CD4-positive, CD25-positive, alpha-beta regulatory T cell (primary cell): ENCODE measurements around the gene MIXL1. TPM values are rescaled to one million over a fixed set of nuclear protein-coding genes. Genes with fewer than 3 reads are reported as not detected.
"Not testable (repeated sequence)": the region's sequence is repeated elsewhere in the genome, so short reads cannot be mapped to it uniquely, and the experiment has no call there.

Source experiments
- ATAC-seq, 2 donors: fragments of 150-1000 bp; cut with Tn5 transposase; one replicate each; pipeline ENCODE4 v1.10.0; 2021; ENCODE audit warnings: low read depth in 2 of 2, moderate number of reproducible peaks in 2 of 2, moderate library complexity in 1 of 2
- DNase-seq, 3 donors: peaks; one replicate each; pipeline versions ENCODE4 v3.0.0 to v3.0.0-alpha.2; 2012 to 2022; ENCODE audit warnings: mixed read lengths in 1 of 3
- H3K27ac ChIP-seq: one replicate; pipeline ENCODE4 v1.7.0; 2013; ENCODE audit warnings: mild to moderate bottlenecking, low read length; ENCODE audit not compliant: insufficient read depth, poor library complexity, severe bottlenecking
- H3K27me3 ChIP-seq: one replicate; pipeline ENCODE4 v1.7.0; 2013; ENCODE audit warnings: low read length; ENCODE audit not compliant: control insufficient read depth, insufficient read depth
- H3K36me3 ChIP-seq: one replicate; pipeline ENCODE4 v1.7.0; 2013; ENCODE audit warnings: mild to moderate bottlenecking, low read length, moderate library complexity; ENCODE audit not compliant: control insufficient read depth, insufficient read depth
- H3K4me1 ChIP-seq: 2 replicates; pipeline ENCODE4 v1.7.0; 2013; ENCODE audit warnings: mild to moderate bottlenecking, low read length; ENCODE audit not compliant: insufficient read depth, control insufficient read depth, poor library complexity, severe bottlenecking
- H3K4me3 ChIP-seq: one replicate; pipeline ENCODE4 v1.7.0; 2013; ENCODE audit warnings: low read depth, mild to moderate bottlenecking, low read length, moderate library complexity
- H3K9me3 ChIP-seq, 2 experiments: 1 replicate in 1 of 2; 2 replicates in 1 of 2; pipeline ENCODE4 v1.7.0; 2013; ENCODE audit warnings: low read length in 2 of 2, mild to moderate bottlenecking in 1 of 2, moderate library complexity in 1 of 2; ENCODE audit not compliant: control insufficient read depth in 2 of 2
- H3K27ac Mint-ChIP-seq, 3 donors: one replicate each; pipeline ENCODE4 v1.8.0; 2020 to 2022; ENCODE audit warnings: mild to moderate bottlenecking in 3 of 3, mixed read lengths in 3 of 3, moderate library complexity in 2 of 3
- H3K27me3 Mint-ChIP-seq: one replicate; pipeline ENCODE4 v1.8.0; 2022; ENCODE audit warnings: mild to moderate bottlenecking, mixed read lengths
- H3K36me3 Mint-ChIP-seq: one replicate; pipeline ENCODE4 v1.8.0; 2020; ENCODE audit warnings: mixed read lengths
- H3K4me1 Mint-ChIP-seq, 4 donors: one replicate each; pipeline ENCODE4 v1.8.0; 2020 to 2022; ENCODE audit warnings: mixed read lengths in 4 of 4, mild to moderate bottlenecking in 1 of 4
- H3K4me3 Mint-ChIP-seq, 4 donors: one replicate each; pipeline ENCODE4 v1.8.0; 2020 to 2022; ENCODE audit warnings: mild to moderate bottlenecking in 4 of 4, mixed read lengths in 4 of 4, moderate library complexity in 3 of 4
- H3K9me3 Mint-ChIP-seq, 7 donors: one replicate each; pipeline ENCODE4 v1.8.0; 2020 to 2022; ENCODE audit warnings: mixed read lengths in 7 of 7, mild to moderate bottlenecking in 3 of 7, moderate library complexity in 2 of 7
- polyA plus RNA-seq, 4 donors: library from polyadenylated mRNA; unstranded; fragments of 300-500 nt; fragmentation: Illumina TruSeq; gene quantifications; one replicate each; pipeline ENCODE4 v1.2.3, GENCODE V29; 2021
- total RNA-seq: library from RNA; stranded (reverse); gene quantifications from one replicate; pipeline ENCODE4 v1.2.3, GENCODE V29; 2022

The MIXL1 gene
- total and polyA plus RNA-seq, 5 donors from 2014 or later = not detected

DNA sequence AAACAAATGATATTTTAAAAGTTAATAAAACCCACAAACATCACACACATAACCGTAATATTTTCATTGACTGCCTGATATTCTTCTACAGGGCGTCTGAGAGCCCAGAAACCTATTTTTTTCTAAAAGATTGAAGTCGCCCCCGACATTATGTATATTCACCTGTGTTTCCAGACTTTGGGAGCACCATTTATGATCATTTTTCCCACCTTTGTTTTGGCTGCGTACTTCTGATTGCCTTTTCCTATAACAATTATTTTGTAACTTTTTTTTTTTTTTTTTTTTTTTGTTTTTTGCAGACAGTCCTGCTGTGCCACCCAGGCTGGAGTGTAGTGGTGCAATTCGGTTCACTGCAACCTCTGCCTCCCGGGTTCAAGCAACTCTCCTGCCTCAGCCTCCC is 36.1 kb upstream of the MIXL1 start:
- Mint-ChIP-seq H3K27ac (peak overlapping the region in 1 of 3 donors; percentile 76), H3K27me3 (no peaks in the 10 kb centered on the region), H3K36me3 (peaks cover 7% of the 10 kb centered on the region), H3K4me1 (peaks cover 19 to 35% (median 27%) of the 10 kb centered on the region in 4 donors), H3K4me3 (peak overlapping the region; percentile 92 to 94 (median 94)), H3K9me3 (no peaks in the 10 kb centered on the region)
- Histone ChIP-seq H3K4me3 (peak overlapping the region; percentile 67), H3K4me1 (peaks cover 32% of the 10 kb centered on the region), H3K9me3 (no peaks in the 10 kb centered on the region), H3K27me3 (no peaks in the 10 kb centered on the region), H3K36me3 (no peaks in the 10 kb centered on the region), H3K27ac (peak overlapping the region; percentile 84)
- DNase-seq (no peak), ATAC-seq (no peak)

DNA sequence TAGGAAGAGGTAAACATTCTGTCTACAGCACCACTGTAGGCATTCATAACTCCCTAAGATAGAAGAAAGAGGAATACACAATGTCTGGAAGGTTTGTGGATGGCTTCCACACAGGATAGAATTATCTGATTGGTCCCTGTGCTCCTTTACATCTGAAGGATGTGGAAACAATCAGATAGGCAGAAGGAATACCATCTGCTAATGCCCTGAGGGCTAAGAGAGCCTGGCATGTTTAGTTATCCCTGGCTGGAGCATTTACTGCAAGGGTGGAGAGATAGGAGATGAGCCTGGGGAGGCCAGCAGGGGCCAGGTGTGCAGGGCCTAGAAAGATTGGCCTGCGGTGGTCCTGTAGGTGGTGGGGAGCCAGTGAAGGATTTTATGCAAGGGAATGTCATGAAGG is 28.3 kb upstream of the MIXL1 start:
- Mint-ChIP-seq H3K9me3 (peaks cover 0 to 1% (median 0%) of the 10 kb centered on the region in 7 donors), H3K27ac (no peak overlapping the region), H3K4me3 (no peak overlapping the region), H3K36me3 (no peaks in the 10 kb centered on the region), H3K4me1 (peaks cover 0 to 2% (median 0%) of the 10 kb centered on the region in 4 donors), H3K27me3 (peaks cover 16% of the 10 kb centered on the region)
- ATAC-seq (no peak), DNase-seq (no peak)
- Histone ChIP-seq H3K4me1 (no peaks in the 10 kb centered on the region), H3K27me3 (no peaks in the 10 kb centered on the region), H3K9me3 (no peaks in the 10 kb centered on the region), H3K27ac (no peak overlapping the region), H3K36me3 (no peaks in the 10 kb centered on the region), H3K4me3 (no peak overlapping the region)

DNA sequence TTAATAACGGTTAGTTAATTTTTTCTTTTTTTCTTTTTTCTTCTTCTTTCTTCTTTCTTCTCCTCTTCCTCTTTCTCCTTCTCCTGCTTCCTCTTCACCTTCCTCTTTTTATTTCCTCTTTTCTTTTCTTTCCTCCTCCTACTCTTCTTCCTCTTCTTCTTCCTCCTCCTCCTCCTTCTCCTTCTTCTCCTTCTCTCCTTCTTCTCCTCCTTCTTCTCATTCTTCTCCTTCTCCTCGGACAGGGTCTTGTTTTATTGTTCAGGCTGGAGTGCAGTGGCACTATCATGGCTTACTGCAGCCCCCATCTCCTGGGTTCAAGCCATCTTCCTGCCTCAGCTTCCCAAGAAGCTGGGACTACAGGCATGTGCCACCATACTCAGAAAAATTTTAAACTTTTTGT is 23.5 kb upstream of the MIXL1 start:
- H3K27me3 ChIP-seq = no peaks in the 10 kb centered on the region
- H3K9me3 ChIP-seq = no peaks in the 10 kb centered on the region
- no peak overlapping the region for H3K4me3 ChIP-seq
- ATAC-seq = no peak
- peaks cover 0 to 1% (median 0%) of the 10 kb centered on the region in 7 donors for H3K9me3 Mint-ChIP-seq
- H3K36me3 Mint-ChIP-seq = no peaks in the 10 kb centered on the region
- no peaks in the 10 kb centered on the region for H3K36me3 ChIP-seq
- peaks cover 0 to 2% (median 0%) of the 10 kb centered on the region in 4 donors for H3K4me1 Mint-ChIP-seq
- peaks cover 31% of the 10 kb centered on the region for H3K27me3 Mint-ChIP-seq
- peak overlapping the region in 1 of 4 donors; percentile 68 for H3K4me3 Mint-ChIP-seq
- DNase-seq = no peak
- no peak overlapping the region for H3K27ac Mint-ChIP-seq
- H3K27ac ChIP-seq = no peak overlapping the region
- no peaks in the 10 kb centered on the region for H3K4me1 ChIP-seq

DNA sequence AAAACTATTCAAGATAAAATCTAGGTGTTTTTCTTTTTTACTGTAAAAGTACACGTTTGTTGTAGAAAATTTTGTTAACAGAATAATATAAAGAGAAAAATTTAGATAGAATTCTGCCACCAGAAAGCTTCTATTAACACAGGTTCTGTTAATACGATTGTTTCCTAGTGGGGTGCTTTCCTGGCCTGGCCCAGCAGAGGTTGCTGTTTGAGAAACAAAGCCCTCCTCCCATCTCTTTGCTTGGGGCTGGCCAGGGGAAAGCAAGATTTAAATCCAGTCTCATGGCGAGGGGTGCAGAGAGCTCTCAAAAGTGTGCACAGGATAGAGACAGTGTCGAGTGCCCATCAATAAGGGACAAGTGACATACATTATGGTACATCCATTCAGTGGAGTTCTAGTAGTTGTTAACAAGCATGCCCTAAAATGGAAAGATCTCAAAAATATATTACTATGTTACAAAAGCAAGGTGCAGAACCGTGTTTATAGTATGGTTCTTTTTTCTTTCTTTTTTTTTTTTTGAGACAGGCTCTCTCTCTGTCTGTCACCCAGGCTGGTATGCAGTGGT is 22.4 kb upstream of the MIXL1 start:
- Histone ChIP-seq H3K36me3 (no peaks in the 10 kb centered on the region), H3K27me3 (no peaks in the 10 kb centered on the region), H3K4me3 (no peak overlapping the region), H3K4me1 (no peaks in the 10 kb centered on the region), H3K9me3 (no peaks in the 10 kb centered on the region), H3K27ac (no peak overlapping the region)
- Mint-ChIP-seq H3K27me3 (peaks cover 32% of the 10 kb centered on the region), H3K27ac (no peak overlapping the region), H3K9me3 (peaks cover 0 to 1% (median 0%) of the 10 kb centered on the region in 7 donors), H3K36me3 (no peaks in the 10 kb centered on the region), H3K4me1 (peaks cover 0 to 2% (median 0%) of the 10 kb centered on the region in 4 donors), H3K4me3 (no peak overlapping the region)
- peak in 1 of 3 donors; percentile 40 for DNase-seq
- no peak for ATAC-seq

DNA sequence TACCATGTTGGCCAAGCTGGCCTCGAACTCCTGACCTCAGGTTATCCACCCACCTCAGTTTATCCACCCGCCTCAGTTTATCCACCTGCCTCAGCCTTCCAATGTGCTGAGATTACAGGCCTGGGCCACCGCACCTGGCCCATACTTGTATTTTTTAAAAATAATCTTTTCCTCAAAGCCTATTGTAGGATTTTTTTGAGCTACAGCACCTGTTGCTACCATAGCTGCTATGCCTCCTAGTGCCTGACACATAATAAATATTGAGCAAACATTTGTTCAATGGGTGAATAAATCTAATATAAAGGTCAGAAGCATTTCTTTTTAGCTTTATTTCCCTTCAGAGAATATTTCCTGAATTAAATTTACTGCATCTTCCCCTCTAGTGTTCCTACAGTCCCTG is 21.2 kb upstream of the MIXL1 start:
- peaks cover 0 to 1% (median 0%) of the 10 kb centered on the region in 7 donors for H3K9me3 Mint-ChIP-seq
- no peak for ATAC-seq

DNA sequence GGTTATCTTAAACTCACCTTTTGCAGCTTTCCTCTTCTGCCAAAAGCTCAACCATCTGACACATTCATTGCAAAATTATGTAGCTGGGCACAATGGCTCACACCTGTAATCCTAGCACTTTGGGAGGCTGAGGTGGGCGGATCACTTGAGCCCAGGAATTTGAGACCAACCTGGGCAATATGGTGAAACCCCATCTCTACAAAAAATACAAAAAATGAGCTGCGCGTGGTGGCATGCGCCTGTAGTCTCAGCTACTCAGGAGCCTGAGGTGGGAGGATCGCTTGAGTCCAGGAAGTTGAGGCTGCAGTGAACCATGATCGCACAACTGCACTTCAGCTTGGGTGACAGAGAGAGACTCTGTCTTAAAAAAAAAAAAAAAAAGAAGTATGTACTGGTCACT is 20.8 kb upstream of the MIXL1 start:
- H3K4me1 Mint-ChIP-seq, H3K4me3 ChIP-seq, H3K9me3 ChIP-seq, H3K36me3 Mint-ChIP-seq, H3K9me3 Mint-ChIP-seq, H3K36me3 ChIP-seq, H3K27me3 ChIP-seq, H3K27ac ChIP-seq, H3K27ac Mint-ChIP-seq, DNase-seq, H3K4me1 ChIP-seq, H3K4me3 Mint-ChIP-seq, ATAC-seq: not testable (repeated sequence)
- peaks cover 33% of the 10 kb centered on the region for H3K27me3 Mint-ChIP-seq

More for the DNA sequence above, 21.2 kb upstream of the MIXL1 start:
- Histone ChIP-seq H3K27me3 (no peaks in the 10 kb centered on the region), H3K9me3 (no peaks in the 10 kb centered on the region), H3K4me3 (no peak overlapping the region), H3K36me3 (no peaks in the 10 kb centered on the region), H3K27ac (no peak overlapping the region), H3K4me1 (no peaks in the 10 kb centered on the region)
- Mint-ChIP-seq H3K27me3 (peaks cover 33% of the 10 kb centered on the region), H3K4me1 (no peaks in the 10 kb centered on the region), H3K36me3 (no peaks in the 10 kb centered on the region), H3K4me3 (no peak overlapping the region), H3K27ac (no peak overlapping the region)
- DNase-seq = no peak

DNA sequence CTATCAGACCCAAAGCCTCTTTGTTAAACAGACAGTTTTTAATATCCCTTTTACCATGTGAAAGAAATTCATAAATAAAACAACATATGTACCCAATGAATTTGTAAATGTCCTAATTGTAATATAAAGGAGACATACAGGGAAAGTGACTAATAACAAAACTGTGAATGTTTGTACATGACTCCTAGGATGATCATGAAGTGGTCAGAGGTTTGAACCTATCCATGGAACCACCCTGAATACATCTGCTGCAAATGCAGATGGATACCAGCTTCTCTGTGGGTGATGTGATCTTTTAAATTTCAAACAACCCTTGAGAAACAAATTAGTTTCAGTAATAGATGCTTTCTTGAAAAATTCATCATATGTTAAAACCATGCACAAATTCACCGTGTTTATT is 20.2 kb upstream of the MIXL1 start:
- Histone ChIP-seq H3K36me3 (no peaks in the 10 kb centered on the region), H3K4me1 (no peaks in the 10 kb centered on the region), H3K27ac (no peak overlapping the region), H3K27me3 (no peaks in the 10 kb centered on the region), H3K4me3 (no peak overlapping the region), H3K9me3 (no peaks in the 10 kb centered on the region)
- Mint-ChIP-seq H3K9me3 (peaks cover 0 to 1% (median 0%) of the 10 kb centered on the region in 7 donors), H3K4me3 (no peak overlapping the region), H3K36me3 (no peaks in the 10 kb centered on the region), H3K27me3 (peaks cover 33% of the 10 kb centered on the region), H3K27ac (no peak overlapping the region), H3K4me1 (no peaks in the 10 kb centered on the region)
- no peak for DNase-seq
- ATAC-seq = no peak

DNA sequence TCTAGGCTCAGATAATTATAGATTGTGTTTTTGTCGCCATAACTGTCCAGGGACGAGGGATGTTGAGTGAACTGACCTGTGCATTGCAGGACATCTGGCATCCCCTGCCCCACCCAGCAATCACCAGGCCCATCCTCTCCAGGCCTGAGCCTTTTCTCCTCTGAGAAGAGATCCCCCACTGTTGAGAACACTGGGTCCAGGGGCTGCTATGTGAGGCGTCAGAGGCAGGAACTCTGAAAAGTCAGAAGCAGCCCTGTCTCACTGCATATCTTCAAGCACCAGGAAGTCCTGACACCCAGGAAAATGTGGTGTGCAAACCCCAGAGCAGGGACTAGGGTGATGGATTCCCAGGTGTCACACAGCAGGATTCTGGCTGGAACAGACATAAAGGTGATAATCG is 19.8 kb upstream of the MIXL1 start:
- Histone ChIP-seq H3K4me1 (no peaks in the 10 kb centered on the region), H3K9me3 (no peaks in the 10 kb centered on the region), H3K27me3 (no peaks in the 10 kb centered on the region), H3K27ac (no peak overlapping the region), H3K4me3 (no peak overlapping the region), H3K36me3 (no peaks in the 10 kb centered on the region)
- no peaks in the 10 kb centered on the region for H3K4me1 Mint-ChIP-seq
- DNase-seq = no peak
- ATAC-seq = no peak
- no peak overlapping the region for H3K27ac Mint-ChIP-seq
- no peak overlapping the region for H3K4me3 Mint-ChIP-seq
- peaks cover 33% of the 10 kb centered on the region for H3K27me3 Mint-ChIP-seq
- no peaks in the 10 kb centered on the region for H3K36me3 Mint-ChIP-seq
- H3K9me3 Mint-ChIP-seq = peaks cover 0 to 1% (median 0%) of the 10 kb centered on the region in 7 donors
